ENCODE measurements around the gene PRMT9. TPM values are rescaled to one million over a fixed set of nuclear protein-coding genes. Genes with fewer than 3 reads are reported as not detected.

The PRMT9 gene
- total and polyA plus RNA-seq, 2 of the 13 experiments (the other 11 are each of a cell fraction or from before 2014, with no cell fraction given) = 4.0 to 9.7 TPM

GRCh38 chr4:147638942-147639341, 45.0 kb downstream of the PRMT9 start:
- ChIA-PET CTCF (ENCODE audit: low intra/inter-chr PET ratio, low total read pairs) (no interaction called here), POLR2A (no interaction called here)
- no peak overlapping the region for H3K9ac ChIP-seq (ENCODE audit: insufficient read depth, low read depth, low read length)
- peaks cover 2 to 44% of the 10 kb centered on the region in 2 experiments; a peak in 3 of 5 replicates for H3K36me3 ChIP-seq (replicated peaks in 1 of 2; ENCODE audit: control insufficient read depth in 1 of 2, insufficient read depth in 2 of 2, low read length in 2 of 2)
- no peaks in the 10 kb centered on the region for H3K27me3 ChIP-seq (ENCODE audit: control insufficient read depth in 1 of 2, insufficient read depth in 2 of 2, low read length in 2 of 2)
- H3K9me3 ChIP-seq (ENCODE audit: low read length) = no peaks in the 10 kb centered on the region
- BruUV-seq (replicated peaks) = no TSS peak
- TF ChIP-seq ZNF180 (CRISPR knock-in tag; IDR thresholded peaks at IDR 0.05; ENCODE audit: borderline replicate concordance, low read depth) (no peak), ZNF710 (CRISPR knock-in tag; IDR thresholded peaks at IDR 0.05; ENCODE audit: borderline replicate concordance) (no peak), NCOA5 (CRISPR knock-in tag; IDR thresholded peaks at IDR 0.05) (no peak), BCLAF1 (IDR thresholded peaks at IDR 0.05) (no peak), ZBTB21 (CRISPR knock-in tag; IDR thresholded peaks at IDR 0.05) (no peak), SUZ12 (IDR thresholded peaks at IDR 0.05; ENCODE audit: low read depth, low read length) (no peak), TBX2 (CRISPR knock-in tag; IDR thresholded peaks at IDR 0.05; ENCODE audit: borderline replicate concordance) (no peak), KDM2A (CRISPR knock-in tag; IDR thresholded peaks at IDR 0.05; ENCODE audit: borderline replicate concordance, low read depth) (no peak), AFF4 (CRISPR knock-in tag; IDR thresholded peaks at IDR 0.05) (no peak), PHF8 (CRISPR knock-in tag; IDR thresholded peaks at IDR 0.05) (no peak), NCOA2 (CRISPR knock-in tag; IDR thresholded peaks at IDR 0.05) (no peak), ZNF782 (CRISPR knock-in tag; IDR thresholded peaks at IDR 0.05; ENCODE audit: borderline replicate concordance) (no peak), CBX2 (IDR thresholded peaks at IDR 0.05; ENCODE audit: low read depth, low read length) (no peak), CBX2 (CRISPR knock-in tag; IDR thresholded peaks at IDR 0.05; ENCODE audit: low read depth) (no peak), ETV6 (CRISPR knock-in tag; conservative IDR thresholded peaks at IDR 0.05) (no peak), REXO4 (CRISPR knock-in tag; IDR thresholded peaks at IDR 0.05; ENCODE audit: borderline replicate concordance) (no peak), ZNF274 (CRISPR knock-in tag; IDR thresholded peaks at IDR 0.05) (no peak), ZNF558 (CRISPR knock-in tag; IDR thresholded peaks at IDR 0.05; ENCODE audit: borderline replicate concordance) (no peak), SIX4 (CRISPR knock-in tag; IDR thresholded peaks at IDR 0.05) (no peak), GATAD2A (CRISPR knock-in tag; IDR thresholded peaks at IDR 0.05) (no peak)
- ATAC-seq (no peak), DNase-seq (ENCODE audit: low spot score) (no peak), FAIRE-seq (no peak)
- intact Hi-C loops (cut with micrococcal nuclease; ENCODE audit: unreplicated experiment) = no loop called here
- H2AFZ ChIP-seq (ENCODE audit: low read length) = no peak overlapping the region
- in situ Hi-C loops (cut with HindIII; ENCODE audit: extremely low pct_ligation_motif_present, low pct_unique_long_range_greater_than_20kb) = no loop called here
- H3K79me2 ChIP-seq (ENCODE audit: insufficient read depth, low read length) = no peaks in the 10 kb centered on the region
- no peaks in the 10 kb centered on the region for H4K20me1 ChIP-seq (ENCODE audit: insufficient read depth, low read length)
- no peak overlapping the region for H3K27ac ChIP-seq (ENCODE audit: extremely low read length, insufficient read depth, low read length)
- 94% methylated on average over 2 of the region's 2 CpGs for WGBS (ENCODE audit: low lambda C conversion rate)
- H3K4me1 ChIP-seq (ENCODE audit: insufficient read depth, low read length) = no peaks in the 10 kb centered on the region
- no peak overlapping the region for H3K4me3 ChIP-seq (replicated peaks in 1 of 3; ENCODE audit: insufficient read depth in 1 of 3, low read depth in 2 of 3, low read length in 3 of 3)
- H3K4me2 ChIP-seq (ENCODE audit: low read depth, low read length) = no peak overlapping the region

All from HepG2 (cell line).